SK-N-SH (cell line): ENCODE data around the gene CREB5. TPM values are rescaled to one million over a fixed set of nuclear protein-coding genes. Genes with fewer than 3 reads are reported as not detected.

ENCODE experiments used
- CTCF ChIA-PET: fragments of 300-600, 350-600 bp; formaldehyde crosslinking; extraction: SDS; loops from one replicate; lab custom pipeline; 2021; lab: Yijun Ruan, JAX
- POLR2A ChIA-PET: fragments of 350-600 bp; sonication (Branson Sonifier 250); formaldehyde crosslinking; extraction: SDS; loops from one replicate; lab custom pipeline; 2020; ENCODE audit warnings: antibody characterized with exemption, inconsistent platforms; lab: Yijun Ruan, JAX
- DNase-seq: peaks from one replicate; pipeline ENCODE4 v3.0.0; 2012
- H2AFZ ChIP-seq: fragments of 200-600 bp; sonication (generic); 2 replicates; pipeline ENCODE4 v1.8.1; 2016; ENCODE audit warnings: antibody characterized with exemption, mild to moderate bottlenecking, low read depth
- H3F3A ChIP-seq: fragments of 200-600 bp; sonication (generic); replicated peaks from 2 replicates; pipeline ENCODE3; 2016; ENCODE audit warnings: antibody characterized with exemption, mild to moderate bottlenecking; ENCODE audit not compliant: insufficient read depth
- H3K27ac ChIP-seq, 2 experiments: fragments of 200-500 bp in 1 of 2; fragments of 200-600 bp in 1 of 2; sonication (Bioruptor generic) in 1 of 2; sonication (generic), shearing (Covaris generic) in 1 of 2; 2 replicates each; pipeline versions ENCODE4 v1.5.1 to v1.6.1; 2014 to 2016; ENCODE audit warnings: low read depth in 2 of 2, inconsistent platforms in 1 of 2, low read length in 1 of 2, mild to moderate bottlenecking in 1 of 2, mixed read lengths in 1 of 2
- H3K27me3 ChIP-seq: fragments of 200-600 bp; sonication (generic), shearing (Covaris generic); 2 replicates; pipeline ENCODE4 v1.6.1; 2016; ENCODE audit warnings: mixed run types; ENCODE audit not compliant: insufficient read depth
- H3K36me3 ChIP-seq, 2 experiments: fragments of 200-500 bp in 1 of 2; fragments of 200-600 bp in 1 of 2; sonication (Bioruptor generic) in 1 of 2; sonication (generic) in 1 of 2; replicated peaks in 1 of 2; 2 replicates each; pipeline versions ENCODE3 to v1.5.1; 2014 to 2016; ENCODE audit warnings: low read length in 1 of 2, mild to moderate bottlenecking in 1 of 2; ENCODE audit not compliant: insufficient read depth in 2 of 2, control insufficient read depth in 1 of 2
- H3K4me1 ChIP-seq, 2 experiments: fragments of 200-500 bp in 1 of 2; fragments of 200-600 bp in 1 of 2; sonication (Bioruptor generic) in 1 of 2; sonication (generic), shearing (Covaris generic) in 1 of 2; 2 replicates each; pipeline versions ENCODE4 v1.5.1 to v1.6.1; 2014 to 2016; ENCODE audit warnings: low read depth in 1 of 2, low read length in 1 of 2, mixed run types in 1 of 2; ENCODE audit not compliant: insufficient read depth in 2 of 2, control insufficient read depth in 1 of 2
- H3K4me2 ChIP-seq: fragments of 200-600 bp; sonication (generic), shearing (Covaris generic); 2 replicates; pipeline ENCODE4 v1.6.1; 2017; ENCODE audit warnings: mixed run types
- H3K4me3 ChIP-seq, 2 experiments: fragments of 200-500 bp in 1 of 2; fragments of 200-600 bp in 1 of 2; sonication (Bioruptor generic) in 1 of 2; sonication (generic), shearing (Covaris generic) in 1 of 2; 2 replicates each; pipeline versions ENCODE4 v1.5.1 to v1.8.1; 2014 to 2016; ENCODE audit warnings: low read depth in 2 of 2, inconsistent platforms in 1 of 2, low read length in 1 of 2, mild to moderate bottlenecking in 1 of 2, mixed read lengths in 1 of 2, moderate library complexity in 1 of 2
- H3K79me2 ChIP-seq: fragments of 200-600 bp; sonication (generic); 2 replicates; pipeline ENCODE4 v1.8.1; 2017; ENCODE audit warnings: mild to moderate bottlenecking; ENCODE audit not compliant: insufficient read depth
- H3K9ac ChIP-seq: fragments of 200-600 bp; sonication (generic); 2 replicates; pipeline ENCODE4 v1.6.1; 2017; ENCODE audit warnings: mixed run types
- H3K9me2 ChIP-seq: fragments of 200-600 bp; sonication (generic); 2 replicates; pipeline ENCODE4 v1.6.1; 2017; ENCODE audit warnings: mixed run types
- H3K9me3 ChIP-seq: fragments of 200-600 bp; sonication (generic); 2 replicates; pipeline ENCODE4 v1.6.1; 2017; ENCODE audit warnings: mixed run types, mild to moderate bottlenecking, moderate library complexity
- H4K20me1 ChIP-seq: fragments of 200-600 bp; sonication (generic); 2 replicates; pipeline ENCODE4 v1.6.1; 2017; ENCODE audit warnings: mild to moderate bottlenecking, mixed run types; ENCODE audit not compliant: insufficient read depth
- CHD2 ChIP-seq: fragments of 150-350 bp; IDR thresholded peaks from 2 replicates; pipeline ENCODE4 v1.6.1; 2018; ENCODE audit warnings: low read length; ENCODE audit not compliant: partially characterized antibody
- EZH2phosphoT487 ChIP-seq: fragments of 200-600 bp; sonication (generic); IDR thresholded peaks from 2 replicates; pipeline ENCODE4 v1.6.1; 2017; ENCODE audit warnings: low read depth, mixed run types, mild to moderate bottlenecking, antibody characterized with exemption, moderate library complexity, borderline replicate concordance
- FOXJ3 ChIP-seq: sonication (generic); formaldehyde crosslinking; IDR thresholded peaks from 2 replicates; pipeline ENCODE4 v1.5.1; 2020; ENCODE audit warnings: mild to moderate bottlenecking, missing genetic modification reagents
- FOXM1 ChIP-seq: IDR thresholded peaks from 2 replicates; pipeline ENCODE4 v1.4.0; 2012; ENCODE audit warnings: low read depth, mild to moderate bottlenecking
- GABPA ChIP-seq: IDR thresholded peaks from 2 replicates; pipeline ENCODE4 v1.4.0; 2012; ENCODE audit warnings: low read depth, mild to moderate bottlenecking
- SIN3A ChIP-seq: IDR thresholded peaks from 2 replicates; pipeline ENCODE4 v1.6.1; 2012; ENCODE audit warnings: low read depth, mild to moderate bottlenecking, low read length, moderate library complexity, borderline replicate concordance
- TAF1 ChIP-seq: IDR thresholded peaks from 2 replicates; pipeline ENCODE4 v1.6.1; 2012; ENCODE audit warnings: low read depth, mild to moderate bottlenecking, low read length, moderate library complexity, borderline replicate concordance
- TCF12 ChIP-seq: IDR thresholded peaks from 2 replicates; pipeline ENCODE4 v1.4.0; 2012
- TEAD4 ChIP-seq: IDR thresholded peaks from 2 replicates; pipeline ENCODE4 v1.4.0; 2012; ENCODE audit warnings: mild to moderate bottlenecking, borderline replicate concordance; ENCODE audit not compliant: insufficient read depth
- WGBS: methylation state at CpG from one replicate; pipeline ENCODE4 v1.1.6; 2017; ENCODE audit warnings: low lambda C conversion rate; 5-methylcytosine and 5-hydroxymethylcytosine counted together
- polyA plus RNA-seq, 3 experiments: library from polyadenylated mRNA; depleted of rRNA; stranded (reverse); fragments of >200 nt; gene quantifications; 2 replicates each; pipeline ENCODE4 v1.2.3, GENCODE V29; 2012
- TF ChIP-seq, protein P1 (sequence below): IDR thresholded peaks from 2 replicates; pipeline ENCODE4; 2012
- TF ChIP-seq, protein P2 (sequence below): IDR thresholded peaks from 2 replicates; pipeline ENCODE4 v1.4.0; 2012; ENCODE audit warnings: low read depth
- TF ChIP-seq, protein P3 (sequence below): IDR thresholded peaks from 2 replicates; pipeline ENCODE4 v1.6.1; 2012; ENCODE audit warnings: mild to moderate bottlenecking, low read depth, low read length, moderate library complexity
- TF ChIP-seq, protein P4 (sequence below): IDR thresholded peaks from 2 replicates; pipeline ENCODE4 v1.4.0; 2012; ENCODE audit warnings: low read depth, borderline replicate concordance

The CREB5 gene
- polyA plus RNA-seq, 1 of the 3 experiments (the other 2 are of a cell fraction) = 19.3 TPM

DNA sequence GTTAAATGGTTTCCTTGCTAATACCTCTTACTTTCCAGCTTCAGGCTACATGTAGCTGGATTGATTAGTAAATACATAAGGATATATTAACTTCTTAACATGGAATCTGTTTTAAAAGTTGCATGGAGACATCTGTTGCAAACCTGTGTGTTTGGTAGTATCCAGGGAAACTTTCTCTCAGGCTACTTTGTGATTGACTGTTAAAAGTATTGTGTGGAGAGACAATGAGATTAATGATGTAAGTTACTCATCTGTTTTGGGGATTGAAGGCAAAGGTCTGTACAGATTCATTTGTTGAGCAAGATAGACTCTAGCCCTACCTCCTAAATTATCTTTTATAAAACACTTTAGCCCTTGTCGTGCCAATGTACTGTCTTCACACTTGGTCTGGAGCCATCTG, 6.6 kb downstream of the CREB5 start:
- no peaks in the 10 kb centered on the region for H3K27me3 ChIP-seq
- no peak overlapping the region for H3K4me2 ChIP-seq
- no peaks in the 10 kb centered on the region for H3K9me2 ChIP-seq
- no peak overlapping the region for H2AFZ ChIP-seq
- no peaks in the 10 kb centered on the region for H3K79me2 ChIP-seq
- H3K4me3 ChIP-seq = no peak overlapping the region
- no peak overlapping the region for H3K27ac ChIP-seq
- ChIA-PET CTCF (no interaction called here), POLR2A (no interaction called here)
- TF ChIP-seq GABPA (no peak), FOXM1 (no peak), CHD2 (no peak), TAF1 (no peak)
- TF ChIP-seq, protein P1, sequence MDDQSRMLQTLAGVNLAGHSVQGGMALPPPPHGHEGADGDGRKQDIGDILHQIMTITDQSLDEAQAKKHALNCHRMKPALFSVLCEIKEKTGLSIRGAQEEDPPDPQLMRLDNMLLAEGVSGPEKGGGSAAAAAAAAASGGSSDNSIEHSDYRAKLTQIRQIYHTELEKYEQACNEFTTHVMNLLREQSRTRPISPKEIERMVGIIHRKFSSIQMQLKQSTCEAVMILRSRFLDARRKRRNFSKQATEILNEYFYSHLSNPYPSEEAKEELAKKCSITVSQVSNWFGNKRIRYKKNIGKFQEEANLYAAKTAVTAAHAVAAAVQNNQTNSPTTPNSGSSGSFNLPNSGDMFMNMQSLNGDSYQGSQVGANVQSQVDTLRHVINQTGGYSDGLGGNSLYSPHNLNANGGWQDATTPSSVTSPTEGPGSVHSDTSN = no peak
- TF ChIP-seq, protein P2, sequence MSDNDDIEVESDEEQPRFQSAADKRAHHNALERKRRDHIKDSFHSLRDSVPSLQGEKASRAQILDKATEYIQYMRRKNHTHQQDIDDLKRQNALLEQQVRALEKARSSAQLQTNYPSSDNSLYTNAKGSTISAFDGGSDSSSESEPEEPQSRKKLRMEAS = no peak
- TF ChIP-seq, protein P3, sequence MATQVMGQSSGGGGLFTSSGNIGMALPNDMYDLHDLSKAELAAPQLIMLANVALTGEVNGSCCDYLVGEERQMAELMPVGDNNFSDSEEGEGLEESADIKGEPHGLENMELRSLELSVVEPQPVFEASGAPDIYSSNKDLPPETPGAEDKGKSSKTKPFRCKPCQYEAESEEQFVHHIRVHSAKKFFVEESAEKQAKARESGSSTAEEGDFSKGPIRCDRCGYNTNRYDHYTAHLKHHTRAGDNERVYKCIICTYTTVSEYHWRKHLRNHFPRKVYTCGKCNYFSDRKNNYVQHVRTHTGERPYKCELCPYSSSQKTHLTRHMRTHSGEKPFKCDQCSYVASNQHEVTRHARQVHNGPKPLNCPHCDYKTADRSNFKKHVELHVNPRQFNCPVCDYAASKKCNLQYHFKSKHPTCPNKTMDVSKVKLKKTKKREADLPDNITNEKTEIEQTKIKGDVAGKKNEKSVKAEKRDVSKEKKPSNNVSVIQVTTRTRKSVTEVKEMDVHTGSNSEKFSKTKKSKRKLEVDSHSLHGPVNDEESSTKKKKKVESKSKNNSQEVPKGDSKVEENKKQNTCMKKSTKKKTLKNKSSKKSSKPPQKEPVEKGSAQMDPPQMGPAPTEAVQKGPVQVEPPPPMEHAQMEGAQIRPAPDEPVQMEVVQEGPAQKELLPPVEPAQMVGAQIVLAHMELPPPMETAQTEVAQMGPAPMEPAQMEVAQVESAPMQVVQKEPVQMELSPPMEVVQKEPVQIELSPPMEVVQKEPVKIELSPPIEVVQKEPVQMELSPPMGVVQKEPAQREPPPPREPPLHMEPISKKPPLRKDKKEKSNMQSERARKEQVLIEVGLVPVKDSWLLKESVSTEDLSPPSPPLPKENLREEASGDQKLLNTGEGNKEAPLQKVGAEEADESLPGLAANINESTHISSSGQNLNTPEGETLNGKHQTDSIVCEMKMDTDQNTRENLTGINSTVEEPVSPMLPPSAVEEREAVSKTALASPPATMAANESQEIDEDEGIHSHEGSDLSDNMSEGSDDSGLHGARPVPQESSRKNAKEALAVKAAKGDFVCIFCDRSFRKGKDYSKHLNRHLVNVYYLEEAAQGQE = no peak
- TF ChIP-seq, protein P4, sequence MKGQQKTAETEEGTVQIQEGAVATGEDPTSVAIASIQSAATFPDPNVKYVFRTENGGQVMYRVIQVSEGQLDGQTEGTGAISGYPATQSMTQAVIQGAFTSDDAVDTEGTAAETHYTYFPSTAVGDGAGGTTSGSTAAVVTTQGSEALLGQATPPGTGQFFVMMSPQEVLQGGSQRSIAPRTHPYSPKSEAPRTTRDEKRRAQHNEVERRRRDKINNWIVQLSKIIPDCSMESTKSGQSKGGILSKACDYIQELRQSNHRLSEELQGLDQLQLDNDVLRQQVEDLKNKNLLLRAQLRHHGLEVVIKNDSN = no peak
- H3K9me3 ChIP-seq = no peaks in the 10 kb centered on the region
- no peaks in the 10 kb centered on the region for H3K36me3 ChIP-seq
- WGBS = 57% methylated on average over 1 of the region's 1 CpG
- H3F3A ChIP-seq = no peaks in the 10 kb centered on the region
- no peak overlapping the region for H3K9ac ChIP-seq
- DNase-seq = no peak
- peaks cover 0 to 6% of the 10 kb centered on the region in 2 experiments; a peak in 2 of 4 replicates for H3K4me1 ChIP-seq
- no peaks in the 10 kb centered on the region for H4K20me1 ChIP-seq

DNA sequence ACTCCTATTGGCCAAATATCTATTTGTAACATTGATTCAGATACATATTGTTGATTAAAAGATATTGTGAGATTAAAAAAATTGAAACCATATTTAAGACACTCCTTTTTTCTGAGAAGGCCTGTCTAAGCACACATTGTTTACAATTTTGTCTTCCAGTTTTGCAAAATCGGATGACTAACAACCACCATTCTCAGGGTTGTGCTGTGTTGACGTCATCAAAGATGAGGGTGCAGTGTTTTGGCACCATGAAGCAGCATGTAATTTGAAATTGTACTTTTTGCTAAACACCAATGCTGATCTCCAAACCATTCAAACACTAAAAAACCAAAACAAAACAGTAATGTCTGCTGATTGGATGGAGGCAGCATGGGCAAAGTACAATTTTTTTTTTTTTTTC, 7.4 kb downstream of the CREB5 start:
- Histone ChIP-seq H3K4me1 (peaks cover 0 to 6% of the 10 kb centered on the region in 2 experiments; a peak in 2 of 4 replicates), H3K36me3 (no peaks in the 10 kb centered on the region), H3K9ac (no peak overlapping the region), H3K4me3 (no peak overlapping the region), H2AFZ (no peak overlapping the region), H3K27ac (no peak overlapping the region), H3F3A (no peaks in the 10 kb centered on the region), H3K9me2 (no peaks in the 10 kb centered on the region), H3K79me2 (no peaks in the 10 kb centered on the region), H3K9me3 (no peaks in the 10 kb centered on the region), H4K20me1 (no peaks in the 10 kb centered on the region), H3K27me3 (no peaks in the 10 kb centered on the region), H3K4me2 (no peak overlapping the region)
- CTCF ChIA-PET = no interaction called here
- POLR2A ChIA-PET = no interaction called here
- DNase-seq = no peak
- 76% methylated on average over 2 of the region's 2 CpGs for WGBS
- TF ChIP-seq FOXJ3 (CRISPR knock-in tag) (no peak), EZH2phosphoT487 (no peak), SIN3A (no peak), TCF12 (no peak), TEAD4 (no peak)
